GM21515 (cell line): ENCODE measurements around the gene ERC1.
"Not testable (repeated sequence)": the region's sequence is repeated elsewhere in the genome, so short reads cannot be mapped to it uniquely, and the experiment has no call there.

Source experiments
- ATAC-seq: cut with Tn5 transposase; IDR thresholded peaks from one replicate; pipeline ENCODE4 v1.9.1; 2021; ENCODE audit not compliant: unreplicated experiment

ERC1 gene

GRCh38 chr12:1071182-1071581 lies 80.2 kb downstream of the ERC1 start:
- no peak for ATAC-seq

GRCh38 chr12:1073652-1074051 lies 82.6 kb downstream of the ERC1 start:
- no peak for ATAC-seq

DNA sequence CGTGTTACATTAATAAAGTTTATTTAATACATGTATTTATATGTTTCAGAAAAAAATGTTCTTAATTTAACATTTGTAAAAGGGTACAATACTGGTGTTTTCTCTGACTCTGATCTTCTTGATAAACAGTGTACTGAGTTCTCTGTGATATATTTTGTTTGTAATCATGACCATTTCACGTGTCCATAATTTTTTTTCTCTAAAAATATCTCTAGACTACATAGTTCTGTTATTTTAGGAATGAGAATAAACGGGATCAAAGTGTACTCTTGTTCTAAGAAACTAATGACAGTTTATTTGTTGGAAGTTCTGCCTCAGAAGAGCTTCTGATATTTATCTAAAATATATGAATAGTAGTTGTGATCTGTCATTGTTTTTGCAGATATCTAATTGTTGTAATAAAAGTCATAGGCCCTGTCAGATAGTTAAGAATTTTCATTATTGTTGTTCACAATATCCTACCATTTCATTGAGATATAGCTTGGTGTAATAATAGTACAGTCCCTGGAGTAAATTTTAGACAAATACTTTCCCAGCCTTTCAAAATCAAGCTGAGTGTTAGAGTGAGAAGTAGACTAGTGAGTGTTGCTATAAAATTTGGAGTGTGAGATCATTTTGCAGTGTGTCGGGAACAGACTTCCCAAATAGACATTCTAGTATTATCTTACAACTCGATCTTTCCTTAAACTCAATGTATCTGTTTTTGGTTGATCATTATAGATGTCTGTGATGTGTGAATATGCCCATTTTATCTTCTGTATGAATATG lies 86.2 kb downstream of the ERC1 start:
- no peak for ATAC-seq

DNA sequence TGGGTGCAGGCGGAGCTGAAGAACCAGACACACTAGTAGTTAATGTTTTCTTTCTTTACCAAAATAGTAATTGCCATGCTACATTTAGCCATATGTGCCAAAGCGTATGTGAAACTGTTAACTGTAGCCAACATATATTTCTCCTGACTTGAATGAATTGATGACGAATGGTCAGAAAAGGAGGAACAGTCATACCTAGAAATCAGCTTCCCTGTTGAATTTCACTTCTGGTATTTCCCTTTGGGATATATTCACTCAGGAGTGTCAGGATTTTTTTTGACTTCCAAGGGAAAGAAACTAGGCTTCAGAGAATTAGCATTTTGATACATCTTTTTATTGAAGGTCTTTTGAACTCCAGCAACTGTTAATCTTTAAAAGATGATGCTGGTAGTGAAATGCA lies 87.0 kb downstream of the ERC1 start:
- no peak for ATAC-seq

DNA sequence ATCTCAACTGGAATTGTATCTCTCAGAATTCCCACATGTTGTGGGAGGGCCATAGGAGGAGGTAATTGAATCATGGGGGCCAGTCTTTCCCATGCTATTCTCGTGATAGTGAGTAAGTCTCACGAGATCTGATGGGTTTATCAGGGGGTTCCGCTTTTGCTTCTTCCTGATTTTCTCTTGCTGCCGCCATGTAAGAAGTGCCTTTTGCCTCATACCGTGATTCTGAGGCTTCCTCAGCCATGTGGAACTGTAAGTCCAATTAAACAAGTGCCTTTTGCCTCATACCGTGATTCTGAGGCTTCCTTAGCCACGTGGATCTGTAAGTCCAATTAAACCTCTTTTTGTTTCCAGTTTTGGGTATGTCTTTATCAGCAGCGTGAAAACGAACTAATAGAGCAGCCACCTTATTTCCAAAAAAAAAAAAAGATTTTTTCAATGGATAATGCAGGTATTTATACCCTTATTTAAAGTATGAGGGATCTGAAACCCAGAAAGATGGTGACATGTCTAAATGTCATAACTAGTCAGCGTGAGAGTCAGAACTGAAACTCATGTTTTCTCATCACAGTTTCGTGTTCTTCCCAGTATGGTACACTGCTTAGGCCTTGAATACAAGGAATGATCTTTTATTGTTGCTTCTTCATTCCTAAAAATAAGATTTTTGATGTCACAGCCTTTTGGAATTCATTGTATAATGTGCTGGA lies 89.6 kb downstream of the ERC1 start:
- no peak for ATAC-seq

DNA sequence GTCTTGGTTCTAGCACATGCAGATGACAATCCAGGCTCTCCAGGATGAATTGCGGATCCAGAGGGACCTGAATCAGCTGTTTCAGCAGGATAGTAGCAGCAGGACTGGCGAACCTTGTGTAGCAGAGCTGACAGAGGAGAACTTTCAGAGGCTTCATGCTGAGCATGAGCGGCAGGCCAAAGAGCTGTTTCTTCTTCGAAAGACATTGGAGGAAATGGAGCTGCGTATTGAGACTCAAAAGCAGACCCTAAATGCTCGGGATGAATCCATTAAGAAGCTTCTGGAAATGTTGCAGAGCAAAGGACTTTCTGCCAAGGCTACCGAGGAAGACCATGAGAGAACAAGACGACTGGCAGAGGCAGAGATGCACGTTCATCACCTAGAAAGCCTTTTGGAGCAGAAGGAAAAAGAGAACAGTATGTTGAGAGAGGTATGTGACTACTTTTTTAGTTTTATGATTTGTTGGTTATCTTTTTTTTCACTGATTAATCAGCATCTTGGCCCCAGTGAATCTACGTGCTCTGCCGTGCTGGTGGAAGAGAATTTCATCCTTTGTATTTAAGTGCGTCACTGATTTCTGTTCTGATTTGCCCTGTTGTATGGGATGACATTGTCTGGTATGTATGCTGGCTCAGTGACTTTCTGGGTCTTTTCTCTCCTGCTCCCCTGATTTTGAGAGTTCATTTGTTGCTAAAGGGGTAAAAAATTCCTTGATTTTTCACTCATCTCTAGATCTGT lies 92.3 kb downstream of the ERC1 start:
- no peak for ATAC-seq

GRCh38 chr12:1083889-1084262 lies 92.9 kb downstream of the ERC1 start:
- ATAC-seq = no peak

GRCh38 chr12:1091350-1091749 lies 100.3 kb downstream of the ERC1 start:
- no peak for ATAC-seq

DNA sequence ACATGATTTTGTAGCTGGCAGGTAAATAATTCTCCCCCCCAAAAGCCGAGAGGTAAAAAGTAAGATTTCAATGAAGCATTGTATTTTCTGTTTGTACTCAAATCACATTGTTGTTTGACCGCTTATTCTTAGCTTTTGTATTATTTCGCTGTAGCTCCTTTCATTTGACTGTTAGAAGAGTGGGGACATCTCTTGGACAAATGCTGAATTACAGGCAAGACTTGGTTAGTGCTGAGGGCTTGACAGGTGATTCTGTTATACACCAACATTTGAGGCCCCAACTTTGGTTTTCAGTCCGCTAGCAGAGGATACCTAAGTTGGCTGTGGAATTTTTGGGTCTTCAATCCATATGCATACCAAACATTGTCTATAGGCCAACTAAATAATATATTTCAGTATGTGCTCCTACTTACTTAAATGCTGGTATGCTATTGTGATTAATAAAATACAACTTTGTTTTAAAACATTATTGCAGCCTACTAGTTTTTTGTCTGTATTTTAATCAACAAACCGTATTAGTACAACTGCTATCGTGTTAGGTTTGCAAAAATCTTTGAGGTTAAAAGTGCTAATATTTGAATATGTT lies 102.2 kb downstream of the ERC1 start:
- ATAC-seq = no peak

GRCh38 chr12:1094714-1095113 lies 103.7 kb downstream of the ERC1 start:
- ATAC-seq = no peak

GRCh38 chr12:1099158-1099557 lies 108.1 kb downstream of the ERC1 start:
- ATAC-seq = no peak

GRCh38 chr12:1099618-1100017 lies 108.6 kb downstream of the ERC1 start:
- ATAC-seq = not testable (repeated sequence)

DNA sequence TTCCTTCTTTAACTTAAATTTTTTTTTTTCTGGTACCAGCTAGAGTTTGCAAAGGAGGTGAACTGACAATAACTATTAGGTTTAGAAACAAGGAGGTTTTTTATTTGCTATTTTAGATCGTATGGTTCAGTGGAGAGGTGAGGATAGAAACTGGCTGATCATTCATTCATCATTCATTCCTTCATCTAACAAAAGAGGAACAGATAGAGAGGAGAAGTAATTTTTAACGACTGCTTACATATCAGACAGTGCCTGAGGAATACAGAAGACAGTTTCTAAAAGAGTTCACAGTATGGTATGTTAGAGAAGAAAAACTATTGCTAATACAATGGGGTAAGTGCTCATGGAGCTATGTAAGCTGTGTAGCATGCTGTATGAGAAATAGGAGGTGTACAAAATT lies 111.1 kb downstream of the ERC1 start:
- no peak for ATAC-seq

DNA sequence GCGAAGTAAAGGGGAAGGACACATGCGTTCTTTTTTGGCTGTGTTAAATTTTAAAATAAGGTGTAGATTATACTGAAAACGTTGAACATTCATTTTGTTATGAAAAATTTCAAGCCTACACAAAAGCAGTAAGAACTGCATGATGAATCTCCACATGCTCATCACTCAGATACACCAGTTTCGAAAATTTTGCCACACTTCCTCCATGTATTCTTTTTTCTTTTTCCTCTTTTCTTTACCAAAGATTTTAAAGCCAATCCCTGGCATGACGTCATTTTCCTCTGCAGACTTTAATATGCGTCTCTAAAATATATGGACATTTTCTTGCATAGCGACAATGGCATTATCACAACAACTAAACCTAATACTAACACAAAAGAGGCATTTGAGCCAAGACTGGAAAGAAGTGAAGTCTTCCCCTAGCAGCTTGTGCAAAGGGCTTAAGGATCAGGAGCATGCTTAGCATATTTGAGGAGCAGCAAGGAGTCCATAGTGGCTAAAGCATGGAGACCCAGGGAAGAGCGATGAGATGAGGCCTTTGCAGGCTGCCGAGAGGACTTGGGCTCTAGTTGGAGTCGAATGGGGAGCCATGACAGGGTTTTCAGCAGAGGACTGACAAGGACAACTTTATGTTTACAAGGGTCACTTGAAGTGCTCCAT lies 111.9 kb downstream of the ERC1 start:
- ATAC-seq = no peak

GRCh38 chr12:1103632-1104031 lies 112.6 kb downstream of the ERC1 start:
- no peak for ATAC-seq

DNA sequence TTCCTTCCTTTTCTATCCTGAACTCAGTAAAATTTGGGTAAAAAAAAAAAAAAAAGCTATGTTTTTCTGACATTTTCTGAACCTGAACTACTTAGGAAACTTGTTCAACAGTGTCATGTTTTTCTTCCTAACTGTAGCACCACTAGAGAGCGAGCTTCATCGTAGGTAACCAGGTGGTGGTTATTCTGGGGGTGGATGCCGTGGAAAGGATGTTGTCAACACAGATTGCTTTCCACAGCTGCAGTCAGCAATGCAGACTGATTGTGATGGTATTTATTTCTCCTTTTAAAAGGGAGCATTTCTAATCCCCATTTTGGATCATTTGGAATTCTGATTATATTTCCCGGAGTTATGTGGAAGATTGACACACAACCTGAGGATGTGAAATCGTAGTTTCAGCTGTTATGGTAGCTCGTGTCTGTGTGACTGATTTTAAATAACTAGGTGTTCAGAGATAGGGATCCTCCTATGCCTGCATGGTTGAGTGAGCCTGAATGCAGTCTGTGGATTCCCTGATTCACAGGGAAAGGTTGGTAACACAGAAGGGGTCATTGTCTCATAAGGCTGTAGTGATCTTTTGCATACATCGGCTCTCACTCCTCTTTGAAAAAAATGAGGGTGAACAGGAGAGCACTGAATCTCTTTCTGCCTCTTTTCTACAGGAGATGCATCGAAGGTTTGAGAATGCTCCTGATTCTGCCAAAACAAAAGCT lies 113.2 kb downstream of the ERC1 start:
- ATAC-seq = no peak

- no peak for ATAC-seq
These were observed 116.6 kb downstream of the ERC1 start for GRCh38 chr12:1107669-1108068.

DNA sequence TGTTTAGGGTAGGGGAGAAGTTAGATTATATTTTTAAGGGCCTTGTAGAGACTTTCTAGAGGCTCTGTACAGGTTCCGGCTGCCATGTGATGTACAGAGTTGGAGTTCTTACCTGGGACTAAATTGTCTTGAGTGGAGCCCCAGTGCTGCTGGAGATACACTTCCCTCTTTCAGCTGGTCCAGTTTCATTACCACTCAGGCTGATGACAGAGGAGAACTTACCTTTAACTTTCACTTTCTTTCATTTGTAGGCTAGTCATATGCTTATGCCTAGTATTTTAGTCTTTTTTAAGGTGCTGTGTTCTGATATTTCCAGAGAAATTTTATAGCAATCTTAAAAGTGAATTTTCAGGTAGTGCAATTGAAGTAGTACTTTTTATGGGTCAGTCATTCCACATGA lies 117.3 kb downstream of the ERC1 start:
- ATAC-seq = peak; percentile 93

- no peak for ATAC-seq
These were observed 124.6 kb downstream of the ERC1 start for GRCh38 chr12:1115484-1116231.

GRCh38 chr12:1117371-1117770 lies 126.3 kb downstream of the ERC1 start:
- ATAC-seq = no peak
